ENCODE data around the gene MRPS34.
A peak's percentile ranks its signal among the peaks of the same experiment; 100 is the strongest.

DNA sequence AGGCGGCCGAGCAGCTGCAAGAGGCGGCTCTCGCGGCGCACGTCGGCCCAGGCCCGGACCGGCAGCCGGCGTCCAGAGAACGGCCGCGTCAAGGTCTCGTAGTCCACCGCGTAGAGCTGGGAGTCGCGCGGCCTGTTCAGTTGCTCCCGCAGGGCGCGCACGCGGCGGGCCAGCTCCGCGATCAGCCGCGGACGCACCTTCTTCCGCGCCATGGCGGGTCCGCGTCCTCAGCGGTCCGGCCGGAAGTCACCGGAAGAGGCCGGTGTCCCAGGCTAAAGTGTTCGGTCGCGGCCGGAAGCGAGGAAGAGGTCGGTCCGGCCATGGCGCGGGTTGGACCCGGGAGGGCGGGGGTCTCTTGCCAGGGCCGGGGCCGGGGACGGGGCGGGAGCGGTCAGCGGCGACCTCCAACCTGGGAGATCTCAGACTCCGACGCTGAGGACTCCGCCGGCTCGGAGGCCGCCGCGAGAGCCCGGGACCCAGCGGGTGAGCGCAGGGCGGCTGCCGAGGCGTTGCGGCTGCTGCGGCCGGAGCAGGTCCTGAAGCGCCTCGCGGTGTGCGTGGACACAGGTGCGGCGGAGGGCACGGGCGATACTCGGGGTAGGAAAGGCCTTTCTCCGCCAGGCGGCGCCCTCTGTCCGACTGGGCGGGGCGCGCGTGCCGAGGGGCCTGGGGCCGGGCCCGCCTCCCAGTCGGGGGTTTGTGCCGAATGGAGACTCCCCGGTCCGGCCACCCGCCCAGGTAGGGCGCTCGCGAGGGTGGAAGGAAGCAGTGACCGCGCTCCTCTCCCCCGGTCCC is at the start of gene MRPS34:
- TF ChIP-seq, protein P1, sequence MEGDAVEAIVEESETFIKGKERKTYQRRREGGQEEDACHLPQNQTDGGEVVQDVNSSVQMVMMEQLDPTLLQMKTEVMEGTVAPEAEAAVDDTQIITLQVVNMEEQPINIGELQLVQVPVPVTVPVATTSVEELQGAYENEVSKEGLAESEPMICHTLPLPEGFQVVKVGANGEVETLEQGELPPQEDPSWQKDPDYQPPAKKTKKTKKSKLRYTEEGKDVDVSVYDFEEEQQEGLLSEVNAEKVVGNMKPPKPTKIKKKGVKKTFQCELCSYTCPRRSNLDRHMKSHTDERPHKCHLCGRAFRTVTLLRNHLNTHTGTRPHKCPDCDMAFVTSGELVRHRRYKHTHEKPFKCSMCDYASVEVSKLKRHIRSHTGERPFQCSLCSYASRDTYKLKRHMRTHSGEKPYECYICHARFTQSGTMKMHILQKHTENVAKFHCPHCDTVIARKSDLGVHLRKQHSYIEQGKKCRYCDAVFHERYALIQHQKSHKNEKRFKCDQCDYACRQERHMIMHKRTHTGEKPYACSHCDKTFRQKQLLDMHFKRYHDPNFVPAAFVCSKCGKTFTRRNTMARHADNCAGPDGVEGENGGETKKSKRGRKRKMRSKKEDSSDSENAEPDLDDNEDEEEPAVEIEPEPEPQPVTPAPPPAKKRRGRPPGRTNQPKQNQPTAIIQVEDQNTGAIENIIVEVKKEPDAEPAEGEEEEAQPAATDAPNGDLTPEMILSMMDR (IDR thresholded peaks at IDR 0.05): peak; percentile 78 to 90 (median 82)
- TF ChIP-seq POLR2A (IDR thresholded peaks at IDR 0.05): peak; percentile 69 to 70
